Neural cell (in vitro differentiated cells): ENCODE data around the gene STAP2. TPM values are rescaled to one million over a fixed set of nuclear protein-coding genes. Genes with fewer than 3 reads are reported as not detected.

Experiments
- H2AFZ ChIP-seq: fragments of 200-600, 300-800 bp; sonication (generic), shearing (Covaris generic); 2 replicates; pipeline ENCODE4 v1.6.0; 2014; ENCODE audit warnings: low read depth, mild to moderate bottlenecking, antibody characterized with exemption, low read length, moderate library complexity
- H3F3A ChIP-seq: fragments of 200-600 bp; shearing (Covaris generic); 2 replicates; pipeline ENCODE4 v1.6.1; 2016; ENCODE audit warnings: mild to moderate bottlenecking, moderate library complexity, mixed read lengths, antibody characterized with exemption, low read length; ENCODE audit not compliant: insufficient read depth, poor library complexity, severe bottlenecking
- H3K27ac ChIP-seq: fragments of 200-600, 300-800 bp; sonication (generic), shearing (Covaris generic); 2 replicates; pipeline ENCODE4 v1.5.1; 2014; ENCODE audit warnings: mild to moderate bottlenecking, low read length, moderate library complexity
- H3K27me3 ChIP-seq: fragments of 300-800, 200-600 bp; sonication (generic), shearing (Covaris generic); 2 replicates; pipeline ENCODE4 v1.6.0; 2014; ENCODE audit warnings: mild to moderate bottlenecking, low read depth, low read length, moderate library complexity; ENCODE audit not compliant: insufficient read depth
- H3K36me3 ChIP-seq: fragments of 300-800, 200-600 bp; sonication (generic), shearing (Covaris generic); 2 replicates; pipeline ENCODE4 v1.5.1; 2014; ENCODE audit warnings: mild to moderate bottlenecking, antibody characterized with exemption, low read length, moderate library complexity; ENCODE audit not compliant: insufficient read depth
- H3K4me2 ChIP-seq: fragments of 300-800, 200-600 bp; sonication (generic), shearing (Covaris generic); 2 replicates; pipeline ENCODE4 v1.6.0; 2014; ENCODE audit warnings: mild to moderate bottlenecking, low read length
- H3K4me3 ChIP-seq: fragments of 300-800, 200-600 bp; sonication (generic), shearing (Covaris generic); 2 replicates; pipeline ENCODE4 v1.5.1; 2014; ENCODE audit warnings: mild to moderate bottlenecking, low read length, moderate library complexity
- H3K79me2 ChIP-seq: fragments of 200-600 bp; shearing (Covaris generic); replicated peaks from 2 replicates; pipeline ENCODE4 v1.6.0; 2014; ENCODE audit warnings: mild to moderate bottlenecking, low read length, moderate library complexity; ENCODE audit not compliant: insufficient read depth
- H3K9ac ChIP-seq: fragments of 300-800, 200-600 bp; sonication (generic), shearing (Covaris generic); 2 replicates; pipeline ENCODE4 v1.6.1; 2016; ENCODE audit warnings: mild to moderate bottlenecking, low read length, mixed read lengths
- H3K9me2 ChIP-seq: fragments of 200-600 bp; shearing (Covaris generic); 2 replicates; pipeline ENCODE4 v1.6.1; 2016; ENCODE audit warnings: mild to moderate bottlenecking, low read length, mixed read lengths; ENCODE audit not compliant: insufficient read depth
- H3K9me3 ChIP-seq: fragments of 200-600, 300-800 bp; sonication (generic), shearing (Covaris generic); 2 replicates; pipeline ENCODE4 v1.6.1; 2016; ENCODE audit warnings: mild to moderate bottlenecking, mixed run types, low read length, moderate library complexity, mixed read lengths
- H4K20me1 ChIP-seq: fragments of 200-600 bp; shearing (Covaris generic); 2 replicates; pipeline ENCODE4 v1.6.1; 2016; ENCODE audit warnings: mild to moderate bottlenecking, mixed run types; ENCODE audit not compliant: insufficient read depth
- EP300 ChIP-seq: fragments of 450-650 bp; conservative IDR thresholded peaks from 2 replicates; pipeline ENCODE4 v1.6.1; 2014; ENCODE audit warnings: antibody characterized with exemption, mild to moderate bottlenecking, moderate library complexity; ENCODE audit not compliant: poor library complexity, severe bottlenecking
- EZH2 ChIP-seq: fragments of 200-600, 300-800 bp; shearing (Covaris generic), sonication (generic); IDR thresholded peaks from 2 replicates; pipeline ENCODE4 v1.6.1; 2014; ENCODE audit warnings: antibody characterized with exemption, low read length, borderline replicate concordance, mild to moderate bottlenecking; ENCODE audit not compliant: insufficient read depth, poor library complexity, severe bottlenecking
- MXI1 ChIP-seq: fragments of 450-650 bp; conservative IDR thresholded peaks from 2 replicates; pipeline ENCODE4 v1.6.1; 2014; ENCODE audit warnings: antibody characterized with exemption, mild to moderate bottlenecking; ENCODE audit not compliant: poor library complexity, severe bottlenecking
- POLR2AphosphoS5 ChIP-seq: IDR thresholded peaks from 2 replicates; pipeline ENCODE4 v1.6.1; 2012
- RAD21 ChIP-seq: fragments of 450-650 bp; conservative IDR thresholded peaks from 2 replicates; pipeline ENCODE4 v1.6.1; 2014; ENCODE audit warnings: antibody characterized with exemption, mild to moderate bottlenecking, moderate library complexity
- SMC3 ChIP-seq: fragments of 450-650 bp; conservative IDR thresholded peaks from 2 replicates; pipeline ENCODE4 v1.6.1; 2014; ENCODE audit warnings: antibody characterized with exemption, mild to moderate bottlenecking, moderate library complexity; ENCODE audit not compliant: poor library complexity
- TAF1 ChIP-seq: IDR thresholded peaks from 2 replicates; pipeline ENCODE4 v1.6.1; 2012; ENCODE audit warnings: low read depth
- polyA plus RNA-seq: library from polyadenylated mRNA; depleted of rRNA; stranded (reverse); fragments of >200 nt; gene quantifications from 2 replicates; pipeline ENCODE4 v1.2.3, GENCODE V29; 2014
- TF ChIP-seq, protein P1 (sequence below): fragments of 450-650 bp; IDR thresholded peaks from 2 replicates; pipeline ENCODE4 v1.5.1; 2014; ENCODE audit warnings: antibody characterized with exemption, mild to moderate bottlenecking, moderate library complexity; ENCODE audit not compliant: poor library complexity, severe bottlenecking
- TF ChIP-seq, protein P2 (sequence below): IDR thresholded peaks from 2 replicates; pipeline ENCODE4 v1.6.1; 2012; ENCODE audit warnings: borderline replicate concordance

STAP2 gene
- polyA plus RNA-seq, 1 donor from 2014 or later, result 0.16 TPM

DNA sequence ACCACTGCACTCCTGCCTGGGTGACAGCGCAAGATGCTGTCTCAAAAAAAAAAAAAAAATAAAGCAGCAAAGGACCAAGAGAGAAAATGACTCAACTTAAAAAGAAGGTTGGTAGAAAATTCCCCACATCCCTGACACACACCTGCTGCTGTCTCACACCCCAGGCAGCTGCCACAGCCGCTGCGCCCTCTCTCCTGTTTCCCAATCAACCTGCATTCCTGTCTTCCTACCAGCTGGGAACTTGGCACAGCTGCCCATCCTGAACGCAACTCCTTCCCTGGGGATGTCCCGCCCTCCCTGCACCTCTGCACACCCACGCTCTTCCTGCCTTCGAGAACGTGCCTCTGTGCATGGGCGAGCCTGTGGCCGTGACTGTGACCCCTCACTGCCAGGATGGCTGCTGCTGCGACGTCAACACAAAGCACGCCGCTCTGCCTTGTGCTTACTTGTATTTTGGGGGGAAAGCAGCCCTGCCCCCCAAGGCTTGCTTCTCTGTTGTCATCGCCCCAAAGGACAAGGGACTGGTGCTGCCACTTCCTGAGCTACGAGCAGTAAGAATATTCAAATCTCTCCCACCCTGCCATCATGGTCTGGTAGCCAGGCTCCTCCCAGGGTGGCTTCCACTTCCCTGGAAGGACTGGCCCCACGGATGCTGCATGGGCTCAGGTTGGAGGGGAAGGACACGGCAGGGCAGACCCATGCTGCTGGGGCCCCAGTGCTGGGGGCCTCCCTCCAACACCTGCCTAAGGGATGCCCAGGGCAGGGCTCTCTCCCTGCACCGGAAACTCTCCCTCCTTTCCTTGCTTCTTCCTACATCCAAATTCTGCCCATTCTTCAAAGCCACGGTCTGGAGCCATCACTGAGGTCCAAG is 41.0 kb upstream of the STAP2 start:
- no peak overlapping the region for H3K4me3 ChIP-seq
- H4K20me1 ChIP-seq, result no peaks in the 10 kb centered on the region
- H3K4me2 ChIP-seq, result no peak overlapping the region

DNA sequence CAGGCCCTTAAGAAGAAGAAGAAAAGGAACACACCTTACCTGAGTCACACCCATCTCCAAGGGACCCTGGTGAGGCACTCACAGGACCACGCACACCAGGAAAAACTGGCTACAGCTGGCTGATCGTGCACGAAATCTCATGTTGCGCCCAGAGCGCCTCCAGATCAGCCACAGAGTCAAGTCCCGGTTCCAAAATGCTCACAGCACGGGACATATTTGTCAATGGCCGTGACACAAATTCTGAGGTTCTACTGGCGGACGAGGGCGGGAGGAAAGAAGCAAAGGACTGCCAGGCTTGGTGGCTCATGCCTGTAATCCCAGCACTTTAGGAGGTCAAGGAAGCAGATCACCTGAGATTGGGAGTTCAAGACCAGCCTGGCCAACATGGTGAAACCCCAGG is 40.3 kb upstream of the STAP2 start:
- Histone ChIP-seq H3K27me3 (no peaks in the 10 kb centered on the region), H4K20me1 (no peaks in the 10 kb centered on the region)

More for the DNA sequence above, 41.0 kb upstream of the STAP2 start:
- no peaks in the 10 kb centered on the region for H3F3A ChIP-seq
- H3K36me3 ChIP-seq, result no peaks in the 10 kb centered on the region
- TF ChIP-seq EP300 (no peak), TAF1 (no peak), RAD21 (no peak), POLR2AphosphoS5 (no peak), EZH2 (no peak)
- TF ChIP-seq, protein P1, sequence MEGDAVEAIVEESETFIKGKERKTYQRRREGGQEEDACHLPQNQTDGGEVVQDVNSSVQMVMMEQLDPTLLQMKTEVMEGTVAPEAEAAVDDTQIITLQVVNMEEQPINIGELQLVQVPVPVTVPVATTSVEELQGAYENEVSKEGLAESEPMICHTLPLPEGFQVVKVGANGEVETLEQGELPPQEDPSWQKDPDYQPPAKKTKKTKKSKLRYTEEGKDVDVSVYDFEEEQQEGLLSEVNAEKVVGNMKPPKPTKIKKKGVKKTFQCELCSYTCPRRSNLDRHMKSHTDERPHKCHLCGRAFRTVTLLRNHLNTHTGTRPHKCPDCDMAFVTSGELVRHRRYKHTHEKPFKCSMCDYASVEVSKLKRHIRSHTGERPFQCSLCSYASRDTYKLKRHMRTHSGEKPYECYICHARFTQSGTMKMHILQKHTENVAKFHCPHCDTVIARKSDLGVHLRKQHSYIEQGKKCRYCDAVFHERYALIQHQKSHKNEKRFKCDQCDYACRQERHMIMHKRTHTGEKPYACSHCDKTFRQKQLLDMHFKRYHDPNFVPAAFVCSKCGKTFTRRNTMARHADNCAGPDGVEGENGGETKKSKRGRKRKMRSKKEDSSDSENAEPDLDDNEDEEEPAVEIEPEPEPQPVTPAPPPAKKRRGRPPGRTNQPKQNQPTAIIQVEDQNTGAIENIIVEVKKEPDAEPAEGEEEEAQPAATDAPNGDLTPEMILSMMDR, result no peak
- TF ChIP-seq, protein P2, sequence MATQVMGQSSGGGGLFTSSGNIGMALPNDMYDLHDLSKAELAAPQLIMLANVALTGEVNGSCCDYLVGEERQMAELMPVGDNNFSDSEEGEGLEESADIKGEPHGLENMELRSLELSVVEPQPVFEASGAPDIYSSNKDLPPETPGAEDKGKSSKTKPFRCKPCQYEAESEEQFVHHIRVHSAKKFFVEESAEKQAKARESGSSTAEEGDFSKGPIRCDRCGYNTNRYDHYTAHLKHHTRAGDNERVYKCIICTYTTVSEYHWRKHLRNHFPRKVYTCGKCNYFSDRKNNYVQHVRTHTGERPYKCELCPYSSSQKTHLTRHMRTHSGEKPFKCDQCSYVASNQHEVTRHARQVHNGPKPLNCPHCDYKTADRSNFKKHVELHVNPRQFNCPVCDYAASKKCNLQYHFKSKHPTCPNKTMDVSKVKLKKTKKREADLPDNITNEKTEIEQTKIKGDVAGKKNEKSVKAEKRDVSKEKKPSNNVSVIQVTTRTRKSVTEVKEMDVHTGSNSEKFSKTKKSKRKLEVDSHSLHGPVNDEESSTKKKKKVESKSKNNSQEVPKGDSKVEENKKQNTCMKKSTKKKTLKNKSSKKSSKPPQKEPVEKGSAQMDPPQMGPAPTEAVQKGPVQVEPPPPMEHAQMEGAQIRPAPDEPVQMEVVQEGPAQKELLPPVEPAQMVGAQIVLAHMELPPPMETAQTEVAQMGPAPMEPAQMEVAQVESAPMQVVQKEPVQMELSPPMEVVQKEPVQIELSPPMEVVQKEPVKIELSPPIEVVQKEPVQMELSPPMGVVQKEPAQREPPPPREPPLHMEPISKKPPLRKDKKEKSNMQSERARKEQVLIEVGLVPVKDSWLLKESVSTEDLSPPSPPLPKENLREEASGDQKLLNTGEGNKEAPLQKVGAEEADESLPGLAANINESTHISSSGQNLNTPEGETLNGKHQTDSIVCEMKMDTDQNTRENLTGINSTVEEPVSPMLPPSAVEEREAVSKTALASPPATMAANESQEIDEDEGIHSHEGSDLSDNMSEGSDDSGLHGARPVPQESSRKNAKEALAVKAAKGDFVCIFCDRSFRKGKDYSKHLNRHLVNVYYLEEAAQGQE, result no peak
- no peaks in the 10 kb centered on the region for H3K79me2 ChIP-seq
- H2AFZ ChIP-seq, result no peak overlapping the region
- no peak overlapping the region for H3K9ac ChIP-seq
- no peak overlapping the region for H3K27ac ChIP-seq
- no peaks in the 10 kb centered on the region for H3K9me3 ChIP-seq
- no peaks in the 10 kb centered on the region for H3K9me2 ChIP-seq
- no peaks in the 10 kb centered on the region for H3K27me3 ChIP-seq

More for the DNA sequence above, 40.3 kb upstream of the STAP2 start:
- H3K9me2 ChIP-seq, result no peaks in the 10 kb centered on the region
- no peak overlapping the region for H3K27ac ChIP-seq
- no peak overlapping the region for H2AFZ ChIP-seq
- H3K9me3 ChIP-seq, result no peaks in the 10 kb centered on the region
- H3K9ac ChIP-seq, result no peak overlapping the region
- no peak overlapping the region for H3K4me3 ChIP-seq
- H3F3A ChIP-seq, result no peaks in the 10 kb centered on the region
- H3K36me3 ChIP-seq, result no peaks in the 10 kb centered on the region
- no peak overlapping the region for H3K4me2 ChIP-seq
- H3K79me2 ChIP-seq, result no peaks in the 10 kb centered on the region
- no peak for TF ChIP-seq POLR2AphosphoS5
- TF ChIP-seq EZH2, result no peak
- TF ChIP-seq EP300, result no peak
- TF ChIP-seq, protein P2, result no peak
- TF ChIP-seq TAF1, result no peak
- TF ChIP-seq, protein P1, result no peak
- no peak for TF ChIP-seq SMC3
- TF ChIP-seq RAD21, result no peak
- no peak for TF ChIP-seq MXI1
